ENCODE results near the gene ARHGAP25. TPM values are rescaled to one million over a fixed set of nuclear protein-coding genes. Genes with fewer than 3 reads are reported as not detected.

The ARHGAP25 gene
- total RNA-seq (1 to 10 TPM; 6.4 to 7.0 TPM), polyA plus RNA-seq (1 to 10 TPM; 3.5 to 4.2 TPM)

- Histone ChIP-seq H3K4me3 (ENCODE audit: low read depth in 1 of 3, low read length in 3 of 3) (peak within 1 kb of the TSS in 1 of 3 donors; percentile 2), H3K9me3 (ENCODE audit: control insufficient read depth in 4 of 4, low read length in 3 of 4) (no peaks in the 10 kb centered on the region), H3K36me3 (ENCODE audit: control insufficient read depth in 4 of 4, insufficient read depth in 3 of 4, low read depth in 1 of 4, low read length in 3 of 4) (no peaks in the 10 kb centered on the region), H3K27ac (ENCODE audit: low read depth in 1 of 2, low read length in 2 of 2) (peak within 1 kb of the TSS; percentile 39 to 48), H3K9ac (ENCODE audit: low read depth in 1 of 2, low read length in 2 of 2) (peak within 1 kb of the TSS in 1 of 2 donors; percentile 59), H3K4me1 (ENCODE audit: control insufficient read depth in 4 of 4, insufficient read depth in 4 of 4, low read length in 3 of 4) (no peaks in the 10 kb centered on the region), H3K27me3 (ENCODE audit: control insufficient read depth in 4 of 4, insufficient read depth in 4 of 4, low read length in 3 of 4) (no peaks in the 10 kb centered on the region)
- WGBS, result 71% methylated on average over 12 of the region's 12 CpGs
- TF ChIP-seq EGR1 (IDR thresholded peaks at IDR 0.05; ENCODE audit: low read depth in 2 of 2), result no peak
- no peak for TF ChIP-seq HNF4A (conservative IDR thresholded peaks at IDR 0.05)
- no peak for TF ChIP-seq RXRA (IDR thresholded peaks at IDR 0.05)
- no peak for TF ChIP-seq NR2F2 (IDR thresholded peaks at IDR 0.05)
- TF ChIP-seq ZBTB33 (IDR thresholded peaks at IDR 0.05), result no peak
- no peak for TF ChIP-seq FOXA2 (IDR thresholded peaks at IDR 0.05)
- no peak for TF ChIP-seq FOXA1 (IDR thresholded peaks at IDR 0.05)
- TF ChIP-seq HNF4G (IDR thresholded peaks at IDR 0.05), result no peak
- TF ChIP-seq CTCF (IDR thresholded peaks at IDR 0.05; ENCODE audit: low read depth, low read length, missing input control), result no peak
- no peak for TF ChIP-seq SP1 (IDR thresholded peaks at IDR 0.05)
- TF ChIP-seq MAX (IDR thresholded peaks at IDR 0.05), result no peak
- no peak for TF ChIP-seq YY1 (IDR thresholded peaks at IDR 0.05)
- no peak for TF ChIP-seq ATF3 (IDR thresholded peaks at IDR 0.05)
- DNase-seq (ENCODE audit: low spot score), result no peak
Measured at GRCh38 chr2:68734688-68735525, at the start of gene ARHGAP25. Gene ARHGAP25, plus strand, starts transcription at chr2:68734811. Its CDS starts 389 bp downstream, at chr2:68735200.

GRCh38 chr2:68686178-68686577 lies 48.4 kb upstream of the ARHGAP25 start:
- WGBS, result 85% methylated on average over 5 of the region's 5 CpGs
- no peaks in the 10 kb centered on the region for H3K9me3 ChIP-seq (ENCODE audit: control insufficient read depth in 4 of 4, low read length in 3 of 4)
- no peak for TF ChIP-seq HNF4A (conservative IDR thresholded peaks at IDR 0.05)
- no peak for TF ChIP-seq EGR1 (IDR thresholded peaks at IDR 0.05; ENCODE audit: low read depth in 2 of 2)
- no peak for TF ChIP-seq RAD21 (IDR thresholded peaks at IDR 0.05)
- TF ChIP-seq TAF1 (conservative IDR thresholded peaks at IDR 0.05), result no peak
- no peak for TF ChIP-seq HNF4G (IDR thresholded peaks at IDR 0.05)
- no peak for TF ChIP-seq RXRA (IDR thresholded peaks at IDR 0.05)
- TF ChIP-seq GABPA (IDR thresholded peaks at IDR 0.05 in 1 of 2, conservative IDR thresholded peaks at IDR 0.05 in 1 of 2), result no peak
- no peak for TF ChIP-seq CTCF (IDR thresholded peaks at IDR 0.05; ENCODE audit: low read depth, low read length, missing input control)
- TF ChIP-seq SP1 (IDR thresholded peaks at IDR 0.05), result no peak
- no peak for TF ChIP-seq REST (IDR thresholded peaks at IDR 0.05)
- TF ChIP-seq ZBTB33 (IDR thresholded peaks at IDR 0.05), result no peak
- no peak for TF ChIP-seq FOXA1 (IDR thresholded peaks at IDR 0.05)
- TF ChIP-seq NR2F2 (IDR thresholded peaks at IDR 0.05), result no peak
- no peak for TF ChIP-seq YY1 (IDR thresholded peaks at IDR 0.05)
- TF ChIP-seq ATF3 (IDR thresholded peaks at IDR 0.05), result no peak

More at GRCh38 chr2:68686178-68686577, 48.4 kb upstream of the ARHGAP25 start:
- no peaks in the 10 kb centered on the region for H3K4me1 ChIP-seq (ENCODE audit: control insufficient read depth in 4 of 4, insufficient read depth in 4 of 4, low read length in 3 of 4)
- no peak overlapping the region for H3K4me3 ChIP-seq (ENCODE audit: low read depth in 1 of 3, low read length in 3 of 3)
- H3K27me3 ChIP-seq (ENCODE audit: control insufficient read depth in 4 of 4, insufficient read depth in 4 of 4, low read length in 3 of 4), result no peaks in the 10 kb centered on the region
- H3K9ac ChIP-seq (ENCODE audit: low read depth in 1 of 2, low read length in 2 of 2), result no peak overlapping the region
- no peak overlapping the region for H3K27ac ChIP-seq (ENCODE audit: low read depth in 1 of 2, low read length in 2 of 2)
- H3K36me3 ChIP-seq (ENCODE audit: control insufficient read depth in 4 of 4, insufficient read depth in 3 of 4, low read depth in 1 of 4, low read length in 3 of 4), result no peaks in the 10 kb centered on the region
- no peak for DNase-seq (ENCODE audit: low spot score)
